Prostate gland (tissue), 2 donors: ENCODE results near the gene MOB3A.

Experiments used
- POLR2A ChIP-seq: fragments of 450-650 bp; IDR thresholded peaks from one replicate; pipeline ENCODE4 v1.6.1; 2016; ENCODE audit warnings: antibody characterized with exemption, mild to moderate bottlenecking
- TF ChIP-seq, protein P1 (sequence below), 4 experiments: fragments of 200-600 bp in 2 of 4; fragments of 450-650 bp in 2 of 4; sonication (generic) in 2 of 4; IDR thresholded peaks; 1 replicate in 3 of 4; 2 replicates in 1 of 4; pipeline ENCODE4 v1.5.1; 2016 to 2019; ENCODE audit warnings: antibody characterized with exemption in 4 of 4, mild to moderate bottlenecking in 2 of 4, moderate library complexity in 2 of 4

DNA sequence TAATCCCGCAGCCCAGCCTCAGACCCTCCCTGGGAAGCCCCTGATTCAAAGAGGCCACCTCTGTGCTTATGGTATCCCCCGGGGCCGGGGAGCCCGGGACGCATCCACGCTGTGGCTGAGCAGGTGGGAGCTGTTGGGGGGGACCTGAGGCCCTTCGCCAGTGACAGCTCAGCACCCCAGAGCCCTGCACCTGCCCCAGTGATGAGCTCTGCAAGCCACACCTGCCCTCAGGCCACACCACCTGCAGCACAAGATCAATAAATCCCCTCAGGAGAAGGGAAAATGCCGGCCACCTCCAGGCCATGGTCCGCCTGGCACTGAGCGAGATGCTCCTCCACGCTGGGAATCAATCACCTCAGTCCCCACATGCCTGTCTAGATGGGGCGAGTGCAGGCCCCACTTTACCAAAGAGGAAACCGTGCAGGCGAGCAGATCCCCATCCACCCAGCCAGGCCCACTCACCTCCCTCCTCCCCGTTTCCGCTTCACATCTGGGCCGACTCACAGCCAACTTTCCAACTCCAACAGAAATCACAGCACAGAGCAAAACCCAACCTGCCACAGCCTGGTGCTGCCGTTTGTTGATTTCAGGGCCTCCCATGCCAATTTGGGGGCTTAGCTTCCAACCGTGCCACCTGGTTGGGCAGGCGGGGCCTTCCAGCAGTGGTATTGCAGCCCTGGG is 12.8 kb downstream of the MOB3A start:
- TF ChIP-seq POLR2A: no peak
- TF ChIP-seq, protein P1, sequence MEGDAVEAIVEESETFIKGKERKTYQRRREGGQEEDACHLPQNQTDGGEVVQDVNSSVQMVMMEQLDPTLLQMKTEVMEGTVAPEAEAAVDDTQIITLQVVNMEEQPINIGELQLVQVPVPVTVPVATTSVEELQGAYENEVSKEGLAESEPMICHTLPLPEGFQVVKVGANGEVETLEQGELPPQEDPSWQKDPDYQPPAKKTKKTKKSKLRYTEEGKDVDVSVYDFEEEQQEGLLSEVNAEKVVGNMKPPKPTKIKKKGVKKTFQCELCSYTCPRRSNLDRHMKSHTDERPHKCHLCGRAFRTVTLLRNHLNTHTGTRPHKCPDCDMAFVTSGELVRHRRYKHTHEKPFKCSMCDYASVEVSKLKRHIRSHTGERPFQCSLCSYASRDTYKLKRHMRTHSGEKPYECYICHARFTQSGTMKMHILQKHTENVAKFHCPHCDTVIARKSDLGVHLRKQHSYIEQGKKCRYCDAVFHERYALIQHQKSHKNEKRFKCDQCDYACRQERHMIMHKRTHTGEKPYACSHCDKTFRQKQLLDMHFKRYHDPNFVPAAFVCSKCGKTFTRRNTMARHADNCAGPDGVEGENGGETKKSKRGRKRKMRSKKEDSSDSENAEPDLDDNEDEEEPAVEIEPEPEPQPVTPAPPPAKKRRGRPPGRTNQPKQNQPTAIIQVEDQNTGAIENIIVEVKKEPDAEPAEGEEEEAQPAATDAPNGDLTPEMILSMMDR (IDR thresholded peaks at IDR 0.05): no peak
